Neural progenitor cell (in vitro differentiated cells): ENCODE data around the gene HEATR5A.

Experiments used
- EZH2 ChIP-seq: fragments of 200-600 bp; sonication (generic); IDR thresholded peaks from 2 replicates; pipeline ENCODE4 v1.6.1; 2017; ENCODE audit warnings: antibody characterized with exemption, mild to moderate bottlenecking, moderate library complexity
- EZH2phosphoT487 ChIP-seq: fragments of 200-600 bp; sonication (generic); IDR thresholded peaks from 2 replicates; pipeline ENCODE4 v1.6.1; 2017; ENCODE audit warnings: antibody characterized with exemption
- TF ChIP-seq, protein P1 (sequence below): fragments of 200-600 bp; sonication (generic); IDR thresholded peaks from 2 replicates; pipeline ENCODE4 v1.5.1; 2017; ENCODE audit warnings: antibody characterized with exemption, mild to moderate bottlenecking

- TF ChIP-seq, protein P1, sequence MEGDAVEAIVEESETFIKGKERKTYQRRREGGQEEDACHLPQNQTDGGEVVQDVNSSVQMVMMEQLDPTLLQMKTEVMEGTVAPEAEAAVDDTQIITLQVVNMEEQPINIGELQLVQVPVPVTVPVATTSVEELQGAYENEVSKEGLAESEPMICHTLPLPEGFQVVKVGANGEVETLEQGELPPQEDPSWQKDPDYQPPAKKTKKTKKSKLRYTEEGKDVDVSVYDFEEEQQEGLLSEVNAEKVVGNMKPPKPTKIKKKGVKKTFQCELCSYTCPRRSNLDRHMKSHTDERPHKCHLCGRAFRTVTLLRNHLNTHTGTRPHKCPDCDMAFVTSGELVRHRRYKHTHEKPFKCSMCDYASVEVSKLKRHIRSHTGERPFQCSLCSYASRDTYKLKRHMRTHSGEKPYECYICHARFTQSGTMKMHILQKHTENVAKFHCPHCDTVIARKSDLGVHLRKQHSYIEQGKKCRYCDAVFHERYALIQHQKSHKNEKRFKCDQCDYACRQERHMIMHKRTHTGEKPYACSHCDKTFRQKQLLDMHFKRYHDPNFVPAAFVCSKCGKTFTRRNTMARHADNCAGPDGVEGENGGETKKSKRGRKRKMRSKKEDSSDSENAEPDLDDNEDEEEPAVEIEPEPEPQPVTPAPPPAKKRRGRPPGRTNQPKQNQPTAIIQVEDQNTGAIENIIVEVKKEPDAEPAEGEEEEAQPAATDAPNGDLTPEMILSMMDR = no peak
- TF ChIP-seq EZH2 (no peak), EZH2phosphoT487 (no peak)
These were observed 125.5 kb downstream of the HEATR5A start for GRCh38 chr14:31294746-31295405.
